ENCODE data around the gene PANK4. TPM values are rescaled to one million over a fixed set of nuclear protein-coding genes. Genes with fewer than 3 reads are reported as not detected.
"Not testable (repeated sequence)": the region's sequence is repeated elsewhere in the genome, so short reads cannot be mapped to it uniquely, and the experiment has no call there.

Gene PANK4
- total RNA-seq, 1 experiment from 2014 or later: 27.0 TPM

DNA sequence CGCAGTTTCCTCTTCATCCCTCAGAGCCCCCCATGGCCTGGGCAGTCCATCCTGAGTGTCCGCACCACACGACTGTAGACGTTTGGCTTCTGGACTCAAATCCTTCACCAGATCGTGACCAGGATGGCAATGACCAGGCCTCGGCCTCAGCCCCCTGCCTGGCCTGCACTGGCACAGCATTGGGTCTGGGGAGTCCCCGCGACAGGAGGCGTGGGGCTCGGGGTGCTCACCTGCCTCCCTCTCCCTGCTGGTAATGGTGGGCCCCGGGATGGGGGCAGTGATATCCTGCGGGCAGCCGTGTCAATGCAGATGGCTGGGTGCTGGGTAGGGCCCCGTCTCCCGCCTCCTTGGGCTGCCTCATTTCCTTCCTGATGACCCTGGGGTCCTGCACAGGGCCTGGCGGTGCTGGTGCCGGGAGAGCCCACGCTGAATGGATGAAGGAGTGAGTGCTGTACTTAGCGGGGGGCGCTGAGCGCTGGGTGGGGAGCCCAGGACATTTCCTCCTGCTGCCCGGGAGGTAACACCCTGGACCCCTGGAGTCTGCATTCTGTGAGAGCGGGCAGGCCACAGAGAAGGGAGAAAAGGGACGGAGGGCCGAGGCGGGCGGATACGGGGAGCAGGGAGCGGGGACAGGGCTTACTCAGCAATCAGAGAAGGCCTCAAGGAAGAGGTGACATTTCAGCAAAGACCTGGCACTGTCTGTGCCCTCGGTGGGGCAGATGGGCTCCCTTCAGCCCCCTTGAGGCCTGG, 27.6 kb upstream of the PANK4 start:
- TF ChIP-seq, protein P1, sequence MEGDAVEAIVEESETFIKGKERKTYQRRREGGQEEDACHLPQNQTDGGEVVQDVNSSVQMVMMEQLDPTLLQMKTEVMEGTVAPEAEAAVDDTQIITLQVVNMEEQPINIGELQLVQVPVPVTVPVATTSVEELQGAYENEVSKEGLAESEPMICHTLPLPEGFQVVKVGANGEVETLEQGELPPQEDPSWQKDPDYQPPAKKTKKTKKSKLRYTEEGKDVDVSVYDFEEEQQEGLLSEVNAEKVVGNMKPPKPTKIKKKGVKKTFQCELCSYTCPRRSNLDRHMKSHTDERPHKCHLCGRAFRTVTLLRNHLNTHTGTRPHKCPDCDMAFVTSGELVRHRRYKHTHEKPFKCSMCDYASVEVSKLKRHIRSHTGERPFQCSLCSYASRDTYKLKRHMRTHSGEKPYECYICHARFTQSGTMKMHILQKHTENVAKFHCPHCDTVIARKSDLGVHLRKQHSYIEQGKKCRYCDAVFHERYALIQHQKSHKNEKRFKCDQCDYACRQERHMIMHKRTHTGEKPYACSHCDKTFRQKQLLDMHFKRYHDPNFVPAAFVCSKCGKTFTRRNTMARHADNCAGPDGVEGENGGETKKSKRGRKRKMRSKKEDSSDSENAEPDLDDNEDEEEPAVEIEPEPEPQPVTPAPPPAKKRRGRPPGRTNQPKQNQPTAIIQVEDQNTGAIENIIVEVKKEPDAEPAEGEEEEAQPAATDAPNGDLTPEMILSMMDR (IDR thresholded peaks at IDR 0.05; ENCODE audit: insufficient read depth in 1 of 2, low read depth in 1 of 2, low read length in 1 of 2, severe bottlenecking in 1 of 2, unreplicated experiment in 1 of 2): no peak

DNA sequence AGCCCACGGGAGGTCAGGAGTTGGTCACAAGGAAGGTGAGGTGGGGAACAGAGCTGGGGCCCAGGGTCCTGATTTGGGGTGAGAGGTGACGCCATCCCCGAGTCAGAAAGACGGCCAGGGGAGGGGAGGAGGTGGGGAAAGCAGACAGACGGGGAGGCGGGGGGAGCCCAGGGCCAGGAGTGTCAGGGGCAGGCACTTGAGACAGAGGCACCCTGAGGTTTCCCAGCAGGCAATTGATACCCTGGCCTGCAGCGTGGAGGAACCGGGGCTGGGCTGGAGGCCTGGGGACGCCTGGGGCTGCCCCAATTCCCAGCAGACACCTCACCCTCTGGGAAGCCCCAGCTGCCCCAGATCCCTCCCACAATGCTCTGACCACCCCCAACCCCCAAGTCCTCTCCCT, 26.7 kb upstream of the PANK4 start:
- H3K27me3 Mint-ChIP-seq (ENCODE audit: insufficient read depth, unreplicated experiment); H3K4me1 Mint-ChIP-seq (ENCODE audit: low read depth, unreplicated experiment); H3K4me3 Mint-ChIP-seq (ENCODE audit: unreplicated experiment); intact Hi-C loops (cut with micrococcal nuclease; ENCODE audit: unreplicated experiment); H3K36me3 Mint-ChIP-seq (ENCODE audit: insufficient read depth, unreplicated experiment); DNase-seq; H3K9me3 ChIP-seq; BruUV-seq (replicated peaks); H3K9me3 Mint-ChIP-seq (ENCODE audit: unreplicated experiment); CTCF ChIA-PET; H3K27me3 ChIP-seq (replicated peaks; ENCODE audit: control insufficient read depth, insufficient read depth, low read length); POLR2A ChIA-PET; H3K4me3 ChIP-seq (ENCODE audit: low read depth, low read length); H3K27ac Mint-ChIP-seq (ENCODE audit: unreplicated experiment); H3K4me1 ChIP-seq; H3K36me3 ChIP-seq (ENCODE audit: control insufficient read depth, insufficient read depth, low read length): not testable (repeated sequence)

More for the DNA sequence above, 27.6 kb upstream of the PANK4 start:
- ChIA-PET CTCF (no interaction called here), POLR2A (no interaction called here)
- no TSS peak for BruUV-seq (replicated peaks)
- Mint-ChIP-seq H3K4me1 (ENCODE audit: low read depth, unreplicated experiment) (no peaks in the 10 kb centered on the region), H3K27ac (ENCODE audit: unreplicated experiment) (no peak overlapping the region), H3K36me3 (ENCODE audit: insufficient read depth, unreplicated experiment) (no peaks in the 10 kb centered on the region), H3K9me3 (ENCODE audit: unreplicated experiment) (no peaks in the 10 kb centered on the region), H3K27me3 (ENCODE audit: insufficient read depth, unreplicated experiment) (peaks cover 2% of the 10 kb centered on the region), H3K4me3 (ENCODE audit: unreplicated experiment) (no peak overlapping the region)
- Histone ChIP-seq H3K4me3 (ENCODE audit: low read depth, low read length) (no peak overlapping the region), H3K9me3 (no peaks in the 10 kb centered on the region), H3K36me3 (ENCODE audit: control insufficient read depth, insufficient read depth, low read length) (no peaks in the 10 kb centered on the region), H3K4me1 (no peaks in the 10 kb centered on the region), H3K27me3 (replicated peaks; ENCODE audit: control insufficient read depth, insufficient read depth, low read length) (no peaks in the 10 kb centered on the region)
- no peak for DNase-seq
- intact Hi-C loops (cut with micrococcal nuclease; ENCODE audit: unreplicated experiment): no loop called here

DNA sequence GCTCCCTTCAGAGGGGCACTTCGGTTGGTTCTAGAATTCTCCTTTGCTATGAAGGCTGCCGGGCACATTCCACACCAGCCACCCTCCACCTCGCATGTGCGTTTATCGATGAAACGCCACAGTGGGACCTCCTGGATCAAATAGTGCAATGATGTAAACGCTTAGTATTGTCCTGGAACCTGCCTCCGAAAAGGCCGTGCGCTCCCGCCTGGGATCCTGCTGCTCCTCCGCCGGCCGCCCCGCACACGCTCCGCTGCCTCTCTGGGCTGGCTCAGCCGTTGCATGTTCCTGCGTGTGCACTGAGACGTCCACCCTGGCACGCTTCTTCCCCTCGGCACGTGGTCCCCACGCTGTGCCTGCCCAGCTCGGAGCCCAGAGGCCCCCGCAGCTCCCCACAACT, 25.8 kb upstream of the PANK4 start:
- Mint-ChIP-seq H3K27ac (ENCODE audit: unreplicated experiment) (no peak overlapping the region), H3K4me3 (ENCODE audit: unreplicated experiment) (no peak overlapping the region), H3K9me3 (ENCODE audit: unreplicated experiment) (no peaks in the 10 kb centered on the region), H3K27me3 (ENCODE audit: insufficient read depth, unreplicated experiment) (peaks cover 2% of the 10 kb centered on the region), H3K36me3 (ENCODE audit: insufficient read depth, unreplicated experiment) (no peaks in the 10 kb centered on the region), H3K4me1 (ENCODE audit: low read depth, unreplicated experiment) (no peaks in the 10 kb centered on the region)
- BruUV-seq (replicated peaks): no TSS peak
- Histone ChIP-seq H3K9me3 (no peaks in the 10 kb centered on the region), H3K27me3 (replicated peaks; ENCODE audit: control insufficient read depth, insufficient read depth, low read length) (no peaks in the 10 kb centered on the region), H3K4me3 (ENCODE audit: low read depth, low read length) (no peak overlapping the region), H3K36me3 (ENCODE audit: control insufficient read depth, insufficient read depth, low read length) (no peaks in the 10 kb centered on the region), H3K4me1 (peaks cover 7% of the 10 kb centered on the region)
- ChIA-PET POLR2A (no interaction called here), CTCF (interaction anchor here (0.6 kb wide), 1 partner anchor 26 kb away, joined by 4 read pairs; no protein-coding TSS in a partner anchor)
- no peak for DNase-seq
- intact Hi-C loops (cut with micrococcal nuclease; ENCODE audit: unreplicated experiment): no loop called here
- TF ChIP-seq, protein P1 (IDR thresholded peaks at IDR 0.05; ENCODE audit: insufficient read depth in 1 of 2, low read depth in 1 of 2, low read length in 1 of 2, severe bottlenecking in 1 of 2, unreplicated experiment in 1 of 2): no peak

DNA sequence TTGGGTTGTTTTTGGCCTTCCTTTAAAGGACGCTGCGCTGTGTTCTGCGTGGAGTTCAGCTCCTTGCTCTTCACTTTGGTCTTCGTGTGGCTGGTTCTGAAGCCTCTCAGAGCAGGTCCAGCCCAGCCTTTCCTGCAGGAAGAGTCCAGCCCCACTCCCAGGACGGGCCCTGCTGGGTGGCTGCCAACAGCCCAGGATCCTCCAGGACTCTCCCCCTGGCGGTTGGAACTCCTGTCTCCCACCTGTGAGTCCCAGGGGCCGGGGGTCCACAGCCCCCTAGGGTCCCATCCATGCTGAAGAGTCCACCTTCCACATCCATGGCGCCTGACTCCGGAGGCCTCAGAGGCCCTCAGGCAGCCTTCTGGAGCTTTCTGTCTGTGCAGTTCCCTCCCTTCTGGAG, 25.1 kb upstream of the PANK4 start:
- H3K4me3 Mint-ChIP-seq (ENCODE audit: unreplicated experiment); H3K4me3 ChIP-seq (ENCODE audit: low read depth, low read length); DNase-seq; H3K4me1 Mint-ChIP-seq (ENCODE audit: low read depth, unreplicated experiment); H3K9me3 ChIP-seq; H3K4me1 ChIP-seq; H3K36me3 ChIP-seq (ENCODE audit: control insufficient read depth, insufficient read depth, low read length); H3K27ac Mint-ChIP-seq (ENCODE audit: unreplicated experiment); H3K36me3 Mint-ChIP-seq (ENCODE audit: insufficient read depth, unreplicated experiment); BruUV-seq (replicated peaks); H3K27me3 ChIP-seq (replicated peaks; ENCODE audit: control insufficient read depth, insufficient read depth, low read length); POLR2A ChIA-PET; H3K27me3 Mint-ChIP-seq (ENCODE audit: insufficient read depth, unreplicated experiment); intact Hi-C loops (cut with micrococcal nuclease; ENCODE audit: unreplicated experiment); H3K9me3 Mint-ChIP-seq (ENCODE audit: unreplicated experiment): not testable (repeated sequence)
- CTCF ChIA-PET: interaction anchor here (0.6 kb wide), 1 partner anchor 26 kb away, joined by 4 read pairs; no protein-coding TSS in a partner anchor

DNA sequence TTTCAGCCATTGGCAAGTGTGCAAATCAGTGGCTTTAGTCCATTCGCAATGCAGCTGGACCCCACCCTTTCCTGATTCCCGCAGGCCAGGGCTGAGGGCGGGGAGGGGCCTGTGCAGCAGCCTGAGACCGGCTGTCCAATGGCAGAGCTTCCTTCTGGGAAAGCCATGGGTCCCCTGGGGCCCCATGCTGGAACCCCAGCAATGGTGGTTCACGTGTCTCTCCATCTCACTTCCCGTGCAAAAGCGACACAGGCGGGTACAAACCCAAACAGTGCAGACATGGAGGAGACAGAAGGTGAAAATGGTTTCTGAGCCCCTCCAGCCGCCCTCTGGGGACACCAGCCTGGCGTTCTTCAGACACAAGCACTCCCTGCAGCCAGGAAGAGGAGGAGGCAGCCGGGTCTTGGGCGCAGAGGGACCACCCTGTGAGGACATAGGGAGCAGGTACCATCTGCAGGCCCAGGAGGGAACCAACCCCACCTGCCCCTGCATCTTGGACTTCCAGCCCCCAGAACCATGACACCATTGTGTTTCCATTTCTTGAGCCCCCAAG, 24.0 kb upstream of the PANK4 start:
- H3K9me3 ChIP-seq; H3K4me3 Mint-ChIP-seq (ENCODE audit: unreplicated experiment); CTCF ChIA-PET; H3K4me1 Mint-ChIP-seq (ENCODE audit: low read depth, unreplicated experiment); POLR2A ChIA-PET; H3K27me3 Mint-ChIP-seq (ENCODE audit: insufficient read depth, unreplicated experiment); H3K36me3 Mint-ChIP-seq (ENCODE audit: insufficient read depth, unreplicated experiment); BruUV-seq (replicated peaks); H3K4me1 ChIP-seq; H3K27me3 ChIP-seq (replicated peaks; ENCODE audit: control insufficient read depth, insufficient read depth, low read length); H3K27ac Mint-ChIP-seq (ENCODE audit: unreplicated experiment); H3K36me3 ChIP-seq (ENCODE audit: control insufficient read depth, insufficient read depth, low read length); H3K9me3 Mint-ChIP-seq (ENCODE audit: unreplicated experiment); H3K4me3 ChIP-seq (ENCODE audit: low read depth, low read length); intact Hi-C loops (cut with micrococcal nuclease; ENCODE audit: unreplicated experiment); DNase-seq: not testable (repeated sequence)
